Stimulated activated naive CD8-positive, alpha-beta T cell treated with anti-CD3 and anti-CD28 coated beads, Interleukin-15, Interleukin-2, amounts not matched to agents 100 ng/mL and 50 ng/mL, for 24 hours (primary cell): Measurements from ENCODE around the gene ENPP7.

ENCODE experiments used
- H3K27ac Mint-ChIP-seq: one replicate; pipeline ENCODE4 v1.8.0; 2021; ENCODE audit warnings: mild to moderate bottlenecking, mixed read lengths
- H3K27me3 Mint-ChIP-seq: one replicate; pipeline ENCODE4 v1.8.0; 2021; ENCODE audit warnings: mixed read lengths
- H3K36me3 Mint-ChIP-seq: one replicate; pipeline ENCODE4 v1.8.0; 2021; ENCODE audit warnings: low read depth, mixed read lengths
- H3K4me1 Mint-ChIP-seq: one replicate; pipeline ENCODE4 v1.8.0; 2021; ENCODE audit warnings: low read depth, mixed read lengths
- H3K4me3 Mint-ChIP-seq: one replicate; pipeline ENCODE4 v1.8.0; 2021; ENCODE audit warnings: mild to moderate bottlenecking, mixed read lengths
- H3K9me3 Mint-ChIP-seq: one replicate; pipeline ENCODE4 v1.8.0; 2021; ENCODE audit warnings: mixed read lengths

The ENPP7 gene

GRCh38 chr17:79781736-79782575 lies 51.2 kb downstream of the ENPP7 start:
- no peaks in the 10 kb centered on the region for H3K9me3 Mint-ChIP-seq
- peaks cover 24% of the 10 kb centered on the region for H3K4me1 Mint-ChIP-seq
- no peak overlapping the region for H3K27ac Mint-ChIP-seq
- H3K27me3 Mint-ChIP-seq = peaks cover 47% of the 10 kb centered on the region
- H3K36me3 Mint-ChIP-seq = no peaks in the 10 kb centered on the region
- no peak overlapping the region for H3K4me3 Mint-ChIP-seq

- peaks cover 20% of the 10 kb centered on the region for H3K4me1 Mint-ChIP-seq
- H3K27me3 Mint-ChIP-seq = peaks cover 60% of the 10 kb centered on the region
- no peak overlapping the region for H3K4me3 Mint-ChIP-seq
- no peak overlapping the region for H3K27ac Mint-ChIP-seq
- H3K36me3 Mint-ChIP-seq = no peaks in the 10 kb centered on the region
- no peaks in the 10 kb centered on the region for H3K9me3 Mint-ChIP-seq
These were observed 53.1 kb downstream of the ENPP7 start for GRCh38 chr17:79783891-79784290.

GRCh38 chr17:79784353-79785016 lies 53.7 kb downstream of the ENPP7 start:
- Mint-ChIP-seq H3K36me3 (no peaks in the 10 kb centered on the region), H3K27me3 (peaks cover 60% of the 10 kb centered on the region), H3K27ac (no peak overlapping the region), H3K4me3 (no peak overlapping the region), H3K4me1 (peaks cover 17% of the 10 kb centered on the region), H3K9me3 (no peaks in the 10 kb centered on the region)

DNA sequence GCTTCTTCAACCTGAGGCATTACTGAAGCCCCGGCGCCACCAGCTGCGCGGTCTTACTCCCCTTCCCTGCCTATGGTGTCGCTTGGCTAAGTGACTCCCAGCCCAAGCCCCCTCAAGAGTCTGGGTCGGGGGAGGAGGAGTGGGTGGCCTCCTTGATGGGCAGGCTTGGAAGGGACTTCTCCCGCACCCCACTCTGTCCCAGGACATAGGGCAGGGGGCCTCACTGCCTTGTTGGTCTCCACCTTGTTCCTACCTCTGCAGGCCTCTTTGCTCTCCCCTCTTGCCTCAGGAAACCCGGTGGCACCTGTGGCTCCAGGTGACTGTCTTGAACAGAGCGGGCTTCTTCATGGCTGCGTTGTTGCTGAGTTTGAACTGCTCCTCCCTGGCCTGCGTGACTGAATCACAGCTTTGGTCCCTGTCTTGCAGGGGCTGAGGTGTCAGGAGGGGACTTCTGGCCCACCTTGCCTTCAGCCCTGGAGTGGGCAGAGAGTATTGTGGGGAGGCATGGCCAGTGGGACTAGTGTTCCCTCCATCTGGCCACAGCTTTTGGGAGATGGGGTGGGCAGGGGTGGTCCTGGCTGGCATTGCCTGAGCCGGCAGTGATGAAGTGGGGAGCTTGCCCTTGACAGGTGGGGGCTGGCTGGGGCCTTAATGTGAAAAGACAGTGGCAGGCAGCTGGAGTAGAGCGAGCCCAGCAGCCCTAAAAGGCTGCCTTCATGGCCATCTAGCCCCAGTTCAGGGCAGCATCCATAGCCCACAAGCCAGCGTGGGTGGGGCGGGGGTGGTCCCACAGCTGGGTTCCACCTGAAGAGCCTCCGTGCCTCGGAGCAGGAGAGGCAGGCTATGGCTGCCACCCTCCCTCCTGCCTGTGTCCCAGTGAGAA lies 54.5 kb downstream of the ENPP7 start:
- H3K27ac Mint-ChIP-seq = no peak overlapping the region
- no peak overlapping the region for H3K4me3 Mint-ChIP-seq
- H3K4me1 Mint-ChIP-seq = peaks cover 15% of the 10 kb centered on the region
- no peaks in the 10 kb centered on the region for H3K9me3 Mint-ChIP-seq
- peaks cover 54% of the 10 kb centered on the region for H3K27me3 Mint-ChIP-seq
- H3K36me3 Mint-ChIP-seq = no peaks in the 10 kb centered on the region

- Mint-ChIP-seq H3K9me3 (no peaks in the 10 kb centered on the region), H3K27ac (no peak overlapping the region), H3K4me3 (no peak overlapping the region), H3K36me3 (no peaks in the 10 kb centered on the region), H3K4me1 (peaks cover 16% of the 10 kb centered on the region), H3K27me3 (peaks cover 51% of the 10 kb centered on the region)
These were observed 55.4 kb downstream of the ENPP7 start for GRCh38 chr17:79785900-79786810.

- peaks cover 9% of the 10 kb centered on the region for H3K4me1 Mint-ChIP-seq
- peaks cover 52% of the 10 kb centered on the region for H3K27me3 Mint-ChIP-seq
- H3K4me3 Mint-ChIP-seq = no peak overlapping the region
- no peaks in the 10 kb centered on the region for H3K9me3 Mint-ChIP-seq
- H3K36me3 Mint-ChIP-seq = no peaks in the 10 kb centered on the region
- H3K27ac Mint-ChIP-seq = no peak overlapping the region
These were observed 56.3 kb downstream of the ENPP7 start for GRCh38 chr17:79786930-79787643.

DNA sequence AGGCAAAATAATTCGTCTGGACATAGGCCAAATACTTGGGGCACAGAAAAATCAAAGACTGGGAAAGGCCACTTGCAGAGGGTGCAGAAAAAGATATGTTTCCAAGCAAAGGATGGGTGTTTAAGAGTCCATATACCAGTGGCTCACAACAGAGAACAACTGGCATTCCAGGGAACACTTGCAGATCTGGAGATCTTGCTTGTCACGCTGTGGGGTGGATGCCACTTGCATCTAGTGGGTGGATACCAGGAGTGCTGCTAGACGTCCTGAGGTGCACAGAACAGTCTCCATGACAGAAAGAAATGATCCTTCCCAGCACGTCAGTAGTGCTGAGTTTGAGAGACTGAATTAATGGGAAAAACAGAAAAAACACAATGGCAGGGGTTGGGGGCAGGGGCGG lies 57.7 kb downstream of the ENPP7 start:
- H3K4me3 Mint-ChIP-seq = no peak overlapping the region

DNA sequence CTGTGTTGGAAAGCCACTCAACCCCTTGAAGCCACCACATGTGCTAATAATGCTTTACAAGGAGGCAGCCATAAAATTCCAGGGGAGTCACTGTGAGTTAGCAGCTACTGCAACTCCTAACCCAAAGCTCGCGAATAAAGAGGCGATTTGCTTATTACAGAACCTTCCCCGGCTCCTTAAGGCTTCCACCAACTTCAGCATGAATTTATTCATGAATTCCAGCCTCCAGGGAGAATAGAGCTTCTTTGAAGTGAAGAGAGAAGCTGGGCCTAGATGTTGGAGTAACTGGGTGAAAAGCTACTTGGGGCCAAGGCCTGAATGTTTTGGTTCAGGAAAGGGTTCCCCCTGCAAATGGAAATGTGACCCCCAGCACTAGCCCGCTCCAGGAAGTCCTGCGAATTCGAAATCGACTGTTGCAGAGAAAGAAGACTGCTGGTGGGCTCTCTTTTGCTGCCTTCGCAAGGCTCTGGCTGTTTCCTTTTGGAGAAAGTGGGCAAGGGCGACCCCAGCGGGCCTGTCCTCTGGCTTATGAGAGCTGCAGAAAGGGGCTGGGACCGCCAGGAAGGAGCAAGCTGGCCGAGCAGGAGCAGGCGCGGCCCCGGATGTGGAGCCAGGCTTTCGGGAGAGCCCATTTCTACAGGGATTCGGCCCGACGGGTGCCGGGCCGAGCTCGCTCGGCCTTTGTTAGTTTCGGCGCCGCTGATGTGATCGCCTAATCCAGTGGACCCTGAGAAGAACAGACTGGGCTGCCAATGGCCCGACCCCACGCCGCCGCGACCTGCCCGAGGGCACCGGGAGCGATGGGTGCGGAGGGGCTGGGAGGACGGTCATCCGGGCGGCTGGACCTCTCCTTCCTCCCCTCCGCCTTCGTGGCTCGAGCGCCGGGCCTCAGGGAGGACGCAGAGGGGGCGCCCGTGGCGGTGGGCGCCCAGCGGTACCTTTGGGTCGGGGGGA lies 58.5 kb downstream of the ENPP7 start:
- H3K27ac Mint-ChIP-seq = no peak overlapping the region
- peaks cover 56% of the 10 kb centered on the region for H3K27me3 Mint-ChIP-seq
- H3K36me3 Mint-ChIP-seq = no peaks in the 10 kb centered on the region
- no peaks in the 10 kb centered on the region for H3K9me3 Mint-ChIP-seq
- H3K4me3 Mint-ChIP-seq = no peak overlapping the region
- peaks cover 12% of the 10 kb centered on the region for H3K4me1 Mint-ChIP-seq

More for the DNA sequence above, 57.7 kb downstream of the ENPP7 start:
- Mint-ChIP-seq H3K36me3 (no peaks in the 10 kb centered on the region), H3K27ac (no peak overlapping the region), H3K27me3 (peaks cover 52% of the 10 kb centered on the region), H3K4me1 (peaks cover 12% of the 10 kb centered on the region), H3K9me3 (no peaks in the 10 kb centered on the region)

GRCh38 chr17:79789943-79790804 lies 59.4 kb downstream of the ENPP7 start:
- H3K27ac Mint-ChIP-seq = no peak overlapping the region
- no peaks in the 10 kb centered on the region for H3K36me3 Mint-ChIP-seq
- H3K27me3 Mint-ChIP-seq = peaks cover 55% of the 10 kb centered on the region
- no peaks in the 10 kb centered on the region for H3K9me3 Mint-ChIP-seq
- peaks cover 12% of the 10 kb centered on the region for H3K4me1 Mint-ChIP-seq
- no peak overlapping the region for H3K4me3 Mint-ChIP-seq

GRCh38 chr17:79790805-79791734 lies 60.3 kb downstream of the ENPP7 start:
- no peak overlapping the region for H3K4me3 Mint-ChIP-seq

GRCh38 chr17:79791735-79792161 lies 61.0 kb downstream of the ENPP7 start:
- no peak overlapping the region for H3K4me3 Mint-ChIP-seq
- H3K4me1 Mint-ChIP-seq = peaks cover 21% of the 10 kb centered on the region
- peaks cover 48% of the 10 kb centered on the region for H3K27me3 Mint-ChIP-seq
- no peaks in the 10 kb centered on the region for H3K9me3 Mint-ChIP-seq
- H3K36me3 Mint-ChIP-seq = no peaks in the 10 kb centered on the region
- no peak overlapping the region for H3K27ac Mint-ChIP-seq

More at GRCh38 chr17:79790805-79791734, 60.3 kb downstream of the ENPP7 start:
- Mint-ChIP-seq H3K27ac (no peak overlapping the region), H3K27me3 (peaks cover 52% of the 10 kb centered on the region), H3K36me3 (no peaks in the 10 kb centered on the region), H3K4me1 (peaks cover 17% of the 10 kb centered on the region), H3K9me3 (no peaks in the 10 kb centered on the region)
